Erythroblast (primary cell): ENCODE measurements around the gene PDE10A.
"Not testable (repeated sequence)": the region's sequence is repeated elsewhere in the genome, so short reads cannot be mapped to it uniquely, and the experiment has no call there.

Source experiments
- DNase-seq, 2 experiments: peaks; one replicate each; lab custom pipeline; 2025; lab: John Stamatoyannopoulos, UW
- GATA1 ChIP-seq: IDR thresholded peaks from 2 replicates; pipeline ENCODE4 v1.6.1; 2011; ENCODE audit warnings: low read depth, mild to moderate bottlenecking, control low read depth, low read length, moderate library complexity
- POLR2A ChIP-seq: IDR thresholded peaks from 2 replicates; pipeline ENCODE4 v1.6.1; 2011; ENCODE audit warnings: mild to moderate bottlenecking, low read length

Gene PDE10A

GRCh38 chr6:165562421-165563090, 100.5 kb downstream of the PDE10A start:
- no peak for DNase-seq
- TF ChIP-seq POLR2A (no peak), GATA1 (no peak)

- TF ChIP-seq GATA1 (no peak), POLR2A (no peak)
- DNase-seq, result no peak
Measured at GRCh38 chr6:165559632-165560031, 103.4 kb downstream of the PDE10A start.

DNA sequence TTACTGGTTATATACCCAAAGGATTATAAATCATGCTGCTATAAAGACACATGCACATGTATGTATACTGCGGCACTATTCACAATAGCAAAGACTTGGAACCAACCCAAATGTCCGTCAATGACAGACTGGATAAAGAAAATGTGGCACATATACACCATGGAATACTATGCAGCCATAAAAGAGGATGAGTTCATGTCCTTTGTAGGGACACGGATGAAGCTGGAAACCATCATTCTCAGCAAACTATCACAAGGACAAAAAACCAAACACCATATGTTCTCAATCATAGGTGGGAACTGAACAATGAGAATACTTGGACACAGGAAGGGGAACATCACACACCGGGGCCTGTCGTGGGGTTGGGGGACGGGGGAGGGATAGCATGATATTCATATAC, 104.9 kb downstream of the PDE10A start:
- not testable (repeated sequence) for DNase-seq

GRCh38 chr6:165557674-165558073, 105.4 kb downstream of the PDE10A start:
- DNase-seq, result no peak
- TF ChIP-seq GATA1 (no peak), POLR2A (no peak)

GRCh38 chr6:165556116-165556843, 106.8 kb downstream of the PDE10A start:
- no peak for TF ChIP-seq GATA1
- no peak for DNase-seq

- DNase-seq, result not testable (repeated sequence)
Measured at GRCh38 chr6:165554644-165555043, 108.4 kb downstream of the PDE10A start.

DNA sequence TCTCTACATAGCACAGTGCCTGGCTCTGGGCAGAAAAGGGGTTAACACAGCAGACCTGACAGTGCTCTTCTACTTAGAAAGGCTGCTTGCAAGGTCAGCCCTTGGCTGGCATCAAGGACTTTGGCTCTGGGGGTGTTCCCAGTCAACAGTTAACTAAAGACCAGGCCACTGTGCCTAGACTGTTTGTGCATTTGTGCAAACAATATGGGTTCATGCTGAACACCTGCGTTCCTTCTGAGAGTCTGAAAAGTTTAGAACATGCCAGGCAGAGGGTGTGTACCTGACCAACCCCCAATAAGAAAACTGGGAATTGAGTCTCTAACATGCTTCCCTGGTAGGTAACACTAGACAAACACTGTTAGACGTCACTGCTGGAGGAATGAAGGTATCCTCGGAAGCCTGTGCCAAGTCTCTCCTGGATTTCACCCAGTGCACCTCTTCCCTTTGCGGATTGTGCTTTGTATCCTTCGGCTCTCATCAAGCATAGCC, 110.7 kb downstream of the PDE10A start:
- no peak for DNase-seq
- TF ChIP-seq GATA1 (no peak), POLR2A (no peak)

- TF ChIP-seq POLR2A (no peak), GATA1 (no peak)
- no peak for DNase-seq
Measured at GRCh38 chr6:165551828-165552227, 111.2 kb downstream of the PDE10A start.

DNA sequence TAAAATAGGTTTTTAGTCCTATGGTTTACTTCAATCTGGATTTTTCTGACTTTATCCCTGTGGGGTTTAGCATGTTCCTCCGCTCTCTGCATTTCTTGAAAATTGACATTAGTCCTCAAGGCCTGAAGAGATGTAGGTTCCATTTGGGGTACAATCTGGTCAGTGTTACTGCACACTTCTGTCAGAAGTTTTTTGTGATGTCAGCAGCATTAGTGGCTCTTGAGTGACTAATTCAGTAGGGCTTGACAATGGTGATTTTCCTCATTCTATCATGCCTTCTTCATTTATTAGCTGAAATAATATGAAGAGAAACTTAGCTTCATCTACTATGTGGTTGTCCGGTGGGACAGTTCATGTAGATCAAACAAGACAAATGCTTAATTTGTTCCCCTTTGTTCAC, 114.6 kb downstream of the PDE10A start:
- TF ChIP-seq GATA1 (no peak), POLR2A (no peak)
- no peak for DNase-seq

GRCh38 chr6:165545806-165546205, 117.2 kb downstream of the PDE10A start:
- no peak for DNase-seq
- no peak for TF ChIP-seq POLR2A
- no peak for TF ChIP-seq GATA1

DNA sequence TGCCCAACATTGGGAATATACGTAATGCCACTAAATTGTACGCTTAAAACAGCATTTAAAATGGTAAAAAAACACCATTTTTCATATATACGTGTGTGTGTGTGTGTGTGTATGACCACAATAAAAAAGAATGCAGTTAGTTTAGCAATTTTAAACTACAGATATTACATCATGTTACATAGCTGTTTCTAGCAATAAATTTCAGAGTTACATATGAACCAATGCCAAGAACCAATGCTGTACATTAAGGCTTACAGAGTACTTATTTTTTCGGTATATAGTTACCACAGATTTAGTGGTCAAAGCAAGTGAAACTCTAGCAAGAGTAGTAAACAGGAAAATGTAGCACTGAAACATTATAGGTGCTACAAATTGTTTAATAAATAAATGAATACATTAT, 119.3 kb downstream of the PDE10A start:
- TF ChIP-seq GATA1 (no peak), POLR2A (no peak)
- DNase-seq, result no peak

- TF ChIP-seq GATA1, result no peak
- TF ChIP-seq POLR2A, result no peak
- DNase-seq, result no peak
Measured at GRCh38 chr6:165536911-165537310, 126.1 kb downstream of the PDE10A start.

GRCh38 chr6:165519316-165519715, 143.7 kb downstream of the PDE10A start:
- TF ChIP-seq POLR2A (no peak), GATA1 (no peak)
- no peak for DNase-seq

DNA sequence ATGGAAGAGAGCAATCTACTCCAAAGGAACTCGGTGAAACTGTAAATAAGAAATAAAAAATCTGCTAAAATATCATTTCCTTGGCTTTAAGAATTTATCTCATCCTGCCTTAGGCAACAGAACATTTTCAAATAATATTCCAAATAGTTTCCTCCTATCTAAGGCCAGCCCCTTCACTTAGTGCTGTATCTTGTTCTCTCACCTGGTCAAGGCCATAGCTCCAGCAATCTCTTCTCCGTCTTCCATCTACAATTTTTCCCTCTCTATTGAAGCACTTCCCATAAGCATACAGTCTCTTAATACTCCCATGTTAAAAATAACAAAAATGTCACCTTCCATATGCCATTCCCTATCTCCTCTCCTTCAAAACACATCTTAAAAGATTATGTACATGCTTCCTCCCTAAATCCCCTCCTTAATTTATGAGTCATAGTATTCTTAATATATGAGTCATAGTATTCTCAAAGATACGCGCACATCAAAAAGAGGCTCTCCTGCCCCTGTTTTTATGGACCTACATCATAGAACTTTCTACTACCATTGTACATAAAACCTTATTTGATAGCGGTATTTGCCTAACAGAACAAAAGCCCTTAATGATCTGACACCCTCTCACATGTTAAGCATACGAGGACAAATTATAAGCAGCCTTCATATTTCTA, 146.9 kb downstream of the PDE10A start:
- TF ChIP-seq GATA1 (no peak), POLR2A (no peak)
- DNase-seq, result no peak

DNA sequence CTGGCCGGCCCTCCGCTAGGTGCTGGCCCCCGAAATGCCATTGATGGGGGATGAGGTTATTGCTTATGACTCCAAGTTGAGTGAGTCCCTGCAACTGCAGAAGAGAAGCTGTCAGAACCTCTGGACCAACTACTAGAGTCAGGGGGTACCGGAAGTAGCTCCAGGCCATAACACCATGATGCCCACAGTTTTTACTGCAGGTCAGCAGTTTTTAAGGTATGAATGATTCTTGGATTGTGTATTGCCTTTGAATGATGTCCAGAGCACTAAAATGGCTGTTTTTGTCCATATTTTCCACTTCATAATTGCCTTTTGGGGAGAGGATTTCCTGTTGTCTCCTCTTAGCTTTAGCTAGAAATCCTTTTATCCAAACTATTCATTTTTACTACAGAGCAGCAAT, 148.4 kb downstream of the PDE10A start:
- TF ChIP-seq GATA1 (no peak), POLR2A (no peak)

More for the DNA sequence above, 148.4 kb downstream of the PDE10A start:
- DNase-seq, result no peak
